Ramos (cell line): ENCODE results near the gene RHOT1.
"Not testable (repeated sequence)": the region's sequence is repeated elsewhere in the genome, so short reads cannot be mapped to it uniquely, and the experiment has no call there.

ENCODE experiments used
- in situ Hi-C: fragments of 300-500 bp; cut with MboI; formaldehyde crosslinking; loops from one replicate; pipeline ENCODE4 v1.14.3; 2022; ENCODE audit warnings: low sequenced_read_pairs; ENCODE audit not compliant: unreplicated experiment

RHOT1 gene

GRCh38 chr17:32142038-32142856, at the start of gene RHOT1:
TSS of gene RHOT1 (plus strand) at chr17:32142502. CDS start at chr17:32142693, 191 bp downstream.
- in situ Hi-C loops: no loop called here

GRCh38 chr17:32099686-32100085, 42.6 kb upstream of the RHOT1 start:
- in situ Hi-C loops: no loop called here

GRCh38 chr17:32100323-32100722, 42.0 kb upstream of the RHOT1 start:
- in situ Hi-C loops: not testable (repeated sequence)

GRCh38 chr17:32100971-32101631, 41.2 kb upstream of the RHOT1 start:
- in situ Hi-C loops: no loop called here

- in situ Hi-C loops: no loop called here
Measured at GRCh38 chr17:32102172-32102571, 40.1 kb upstream of the RHOT1 start.

GRCh38 chr17:32102646-32103186, 39.6 kb upstream of the RHOT1 start:
- in situ Hi-C loops: no loop called here

- in situ Hi-C loops: no loop called here
Measured at GRCh38 chr17:32103476-32104113, 38.7 kb upstream of the RHOT1 start.

GRCh38 chr17:32104158-32104557, 38.1 kb upstream of the RHOT1 start:
- in situ Hi-C loops: no loop called here

- in situ Hi-C loops: not testable (repeated sequence)
Measured at GRCh38 chr17:32106471-32106981, 35.8 kb upstream of the RHOT1 start.

GRCh38 chr17:32107194-32107593, 35.1 kb upstream of the RHOT1 start:
- in situ Hi-C loops: not testable (repeated sequence)

- in situ Hi-C loops: no loop called here
Measured at GRCh38 chr17:32110596-32110995, 31.7 kb upstream of the RHOT1 start.

GRCh38 chr17:32111141-32111771, 31.0 kb upstream of the RHOT1 start:
- in situ Hi-C loops: no loop called here

- in situ Hi-C loops: no loop called here
Measured at GRCh38 chr17:32112416-32112815, 29.9 kb upstream of the RHOT1 start.

GRCh38 chr17:32114536-32114935, 27.8 kb upstream of the RHOT1 start:
- in situ Hi-C loops: no loop called here

- in situ Hi-C loops: not testable (repeated sequence)
Measured at GRCh38 chr17:32115546-32115945, 26.8 kb upstream of the RHOT1 start.

- in situ Hi-C loops: no loop called here
Measured at GRCh38 chr17:32116937-32117336, 25.4 kb upstream of the RHOT1 start.

GRCh38 chr17:32117399-32117798, 24.9 kb upstream of the RHOT1 start:
- in situ Hi-C loops: no loop called here

GRCh38 chr17:32118088-32118487, 24.2 kb upstream of the RHOT1 start:
- in situ Hi-C loops: not testable (repeated sequence)

- in situ Hi-C loops: no loop called here
Measured at GRCh38 chr17:32118835-32119234, 23.5 kb upstream of the RHOT1 start.

GRCh38 chr17:32120141-32120540, 22.2 kb upstream of the RHOT1 start:
- in situ Hi-C loops: no loop called here
